Keratinocyte (primary cell): ENCODE data around the gene FSTL3. TPM values are rescaled to one million over a fixed set of nuclear protein-coding genes. Genes with fewer than 3 reads are reported as not detected.
A peak's percentile ranks its signal among the peaks of the same experiment; 100 is the strongest.

Experiments
- DNase-seq: peaks from one replicate; pipeline ENCODE4 v3.0.0-alpha.2; 2011; ENCODE audit warnings: low read depth, missing footprints, low spot score
- FAIRE-seq: peaks from 2 replicates; lab custom pipeline; 2011; peaks lifted over from hg19 to GRCh38; lab: Jason Lieb, UNC
- H2AFZ ChIP-seq: 2 replicates; pipeline ENCODE4 v1.6.0; 2012; ENCODE audit warnings: low read length, control low read depth, inconsistent platforms; ENCODE audit not compliant: control insufficient read depth
- H3K27ac ChIP-seq: 2 replicates; pipeline ENCODE4 v1.5.1; 2011; ENCODE audit warnings: low read length; ENCODE audit not compliant: control insufficient read depth, insufficient read depth
- H3K27me3 ChIP-seq: 3 replicates; pipeline ENCODE4 v1.6.0; 2011; ENCODE audit warnings: low read length; ENCODE audit not compliant: control insufficient read depth, insufficient read depth; ENCODE audit errors: extremely low read depth
- H3K36me3 ChIP-seq, 2 experiments: 2 replicates in 1 of 2; 3 replicates in 1 of 2; pipeline ENCODE4 v1.5.1; 2011; ENCODE audit warnings: low read length in 2 of 2, mild to moderate bottlenecking in 1 of 2; ENCODE audit not compliant: control insufficient read depth in 2 of 2, insufficient read depth in 2 of 2; ENCODE audit errors: extremely low read depth in 1 of 2
- H3K4me1 ChIP-seq: 3 replicates; pipeline ENCODE4 v1.5.1; 2011; ENCODE audit warnings: low read length; ENCODE audit not compliant: control insufficient read depth, insufficient read depth; ENCODE audit errors: extremely low read depth
- H3K4me2 ChIP-seq: 3 replicates; pipeline ENCODE4 v1.6.0; 2011; ENCODE audit warnings: low read depth, low read length; ENCODE audit not compliant: control insufficient read depth, insufficient read depth; ENCODE audit errors: extremely low read depth
- H3K4me3 ChIP-seq, 3 experiments: fragments of 200-600 bp in 1 of 3; sonication (generic) in 1 of 3; 2 replicates in 2 of 3; 3 replicates in 1 of 3; pipeline ENCODE4 v1.5.1; 2011 to 2016; ENCODE audit warnings: low read length in 3 of 3, mild to moderate bottlenecking in 3 of 3, control low read depth in 2 of 3, inconsistent platforms in 1 of 3, low read depth in 1 of 3, mixed read lengths in 1 of 3, mixed run types in 1 of 3, moderate library complexity in 1 of 3; ENCODE audit not compliant: control insufficient read depth in 2 of 3, insufficient read depth in 2 of 3; ENCODE audit errors: extremely low read depth in 1 of 3
- H3K79me2 ChIP-seq: 2 replicates; pipeline ENCODE4 v1.6.0; 2012; ENCODE audit warnings: low read length; ENCODE audit not compliant: control insufficient read depth, insufficient read depth
- H3K9ac ChIP-seq: 3 replicates; pipeline ENCODE4 v1.6.0; 2011; ENCODE audit warnings: low read length; ENCODE audit not compliant: control insufficient read depth, insufficient read depth; ENCODE audit errors: extremely low read depth
- H3K9me1 ChIP-seq: 3 replicates; pipeline ENCODE4 v1.6.0; 2011; ENCODE audit warnings: low read length; ENCODE audit not compliant: control insufficient read depth, insufficient read depth; ENCODE audit errors: extremely low read depth
- H3K9me3 ChIP-seq: 2 replicates; pipeline ENCODE4 v1.5.1; 2012; ENCODE audit warnings: low read depth, low read length; ENCODE audit not compliant: control insufficient read depth
- H4K20me1 ChIP-seq: 3 replicates; pipeline ENCODE4 v1.6.0; 2011; ENCODE audit warnings: low read length; ENCODE audit not compliant: control insufficient read depth, insufficient read depth; ENCODE audit errors: extremely low read depth
- EZH2 ChIP-seq: IDR thresholded peaks from one replicate; pipeline ENCODE4 v1.6.1; 2012; ENCODE audit warnings: inconsistent platforms, mild to moderate bottlenecking, low read length, moderate library complexity
- dilution Hi-C: fragments of 300-500 bp; cut with MboI; formaldehyde crosslinking; loops from one replicate; pipeline ENCODE4 v1.7.0; 2020; ENCODE audit warnings: low sequenced_read_pairs; ENCODE audit not compliant: extremely low pct_ligation_motif_present
- polyA plus RNA-seq, 5 experiments: library from polyadenylated mRNA; depleted of rRNA in 3 of 5; stranded (reverse) in 3 of 5; stranded (forward) in 1 of 5; unstranded in 1 of 5; fragments of >200 nt; gene quantifications; 1 replicate in 1 of 5; 2 replicates in 3 of 5; 3 replicates in 1 of 5; pipeline versions ENCODE4 v1.2.1 to v1.2.3, GENCODE V29; 2011 to 2012; ENCODE audit warnings: missing spikeins in 2 of 5, low read depth in 1 of 5, low replicate concordance in 1 of 5
- TF ChIP-seq, protein P1 (sequence below), 3 experiments: IDR thresholded peaks in 1 of 3; conservative IDR thresholded peaks in 1 of 3; optimal IDR thresholded peaks in 1 of 3; 2 replicates in 2 of 3; 3 replicates in 1 of 3; pipeline versions ENCODE3 to v1.5.1; 2011; ENCODE audit warnings: low read length in 3 of 3, mild to moderate bottlenecking in 3 of 3, moderate library complexity in 2 of 3, control low read depth in 1 of 3, inconsistent platforms in 1 of 3; ENCODE audit not compliant: insufficient read depth in 2 of 3; ENCODE audit errors: extremely low read depth in 1 of 3

FSTL3 gene
- polyA plus RNA-seq, 1 donor (not counting 4 experiments of a cell fraction or from before 2014, with no cell fraction given) = 54.4 TPM

DNA sequence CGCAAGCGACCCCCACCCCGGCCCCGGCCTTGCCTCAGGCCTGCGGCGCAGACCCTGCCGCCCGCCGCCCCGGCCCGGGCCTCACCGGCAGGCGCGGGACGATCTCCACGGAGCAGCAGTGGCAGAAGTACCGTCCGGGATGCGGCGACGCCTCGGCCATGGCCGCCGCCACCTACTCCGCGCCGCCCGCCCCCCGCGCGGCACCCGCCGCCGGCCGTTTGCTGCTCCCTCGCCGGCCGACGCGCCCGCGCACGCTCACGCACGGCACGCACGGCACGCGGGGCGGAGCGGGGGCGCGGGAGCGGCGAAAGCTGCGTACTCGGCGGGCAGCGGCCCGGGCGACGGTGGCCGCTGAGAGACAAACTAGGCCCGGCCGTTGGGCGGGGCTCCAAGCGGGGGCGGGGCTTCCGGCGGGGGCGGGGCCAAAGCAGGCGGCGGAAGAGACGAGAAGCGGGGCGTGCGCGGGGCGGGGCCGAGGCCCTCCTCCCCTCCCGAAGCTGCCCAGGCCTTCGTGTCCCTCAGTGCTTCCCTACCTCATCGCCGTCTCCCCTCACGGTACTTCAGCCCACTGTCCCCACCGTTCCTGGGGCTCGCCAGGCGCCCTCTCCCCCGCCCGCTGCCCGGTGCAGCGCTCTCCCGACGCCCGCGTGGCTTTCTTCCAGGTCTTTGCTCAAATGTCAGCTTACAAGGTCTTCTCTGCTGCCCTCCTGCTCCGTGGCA lies 13.1 kb upstream of the FSTL3 start, which contains the start of gene RNF126:
TSS of gene RNF126 (minus strand) at position 253 of the 720 bp plus-strand sequence. CDS start at position 160, 93 bp downstream.
- H2AFZ ChIP-seq = peak within 1 kb of the TSS; percentile 87
- no peaks in the 10 kb centered on the region for H3K9me3 ChIP-seq
- H3K4me1 ChIP-seq = peaks cover 48% of the 10 kb centered on the region
- no peaks in the 10 kb centered on the region for H3K27me3 ChIP-seq
- peak within 1 kb of the TSS; percentile 96 for H3K27ac ChIP-seq
- dilution Hi-C loops = no loop called here
- H3K9ac ChIP-seq = peak within 1 kb of the TSS; percentile 86
- H4K20me1 ChIP-seq = peaks cover 32% of the 10 kb centered on the region
- peaks cover 6% of the 10 kb centered on the region for H3K9me1 ChIP-seq
- FAIRE-seq = no peak
- H3K4me3 ChIP-seq = peak within 1 kb of the TSS; percentile 84 to 96 (median 85)
- peaks cover 3 to 8% of the 10 kb centered on the region in 2 experiments for H3K36me3 ChIP-seq
- DNase-seq = no peak
- peak within 1 kb of the TSS; percentile 99 for H3K4me2 ChIP-seq
- TF ChIP-seq, protein P1, sequence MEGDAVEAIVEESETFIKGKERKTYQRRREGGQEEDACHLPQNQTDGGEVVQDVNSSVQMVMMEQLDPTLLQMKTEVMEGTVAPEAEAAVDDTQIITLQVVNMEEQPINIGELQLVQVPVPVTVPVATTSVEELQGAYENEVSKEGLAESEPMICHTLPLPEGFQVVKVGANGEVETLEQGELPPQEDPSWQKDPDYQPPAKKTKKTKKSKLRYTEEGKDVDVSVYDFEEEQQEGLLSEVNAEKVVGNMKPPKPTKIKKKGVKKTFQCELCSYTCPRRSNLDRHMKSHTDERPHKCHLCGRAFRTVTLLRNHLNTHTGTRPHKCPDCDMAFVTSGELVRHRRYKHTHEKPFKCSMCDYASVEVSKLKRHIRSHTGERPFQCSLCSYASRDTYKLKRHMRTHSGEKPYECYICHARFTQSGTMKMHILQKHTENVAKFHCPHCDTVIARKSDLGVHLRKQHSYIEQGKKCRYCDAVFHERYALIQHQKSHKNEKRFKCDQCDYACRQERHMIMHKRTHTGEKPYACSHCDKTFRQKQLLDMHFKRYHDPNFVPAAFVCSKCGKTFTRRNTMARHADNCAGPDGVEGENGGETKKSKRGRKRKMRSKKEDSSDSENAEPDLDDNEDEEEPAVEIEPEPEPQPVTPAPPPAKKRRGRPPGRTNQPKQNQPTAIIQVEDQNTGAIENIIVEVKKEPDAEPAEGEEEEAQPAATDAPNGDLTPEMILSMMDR (optimal IDR thresholded peaks at IDR 0.05 in 1 of 3, IDR thresholded peaks at IDR 0.05 in 1 of 3, conservative IDR thresholded peaks at IDR 0.05 in 1 of 3; ENCODE audit: extremely low read depth in 1 of 3, insufficient read depth in 2 of 3, low read length in 3 of 3) = no peak
- TF ChIP-seq EZH2 = no peak
- peaks cover 49% of the 10 kb centered on the region for H3K79me2 ChIP-seq

DNA sequence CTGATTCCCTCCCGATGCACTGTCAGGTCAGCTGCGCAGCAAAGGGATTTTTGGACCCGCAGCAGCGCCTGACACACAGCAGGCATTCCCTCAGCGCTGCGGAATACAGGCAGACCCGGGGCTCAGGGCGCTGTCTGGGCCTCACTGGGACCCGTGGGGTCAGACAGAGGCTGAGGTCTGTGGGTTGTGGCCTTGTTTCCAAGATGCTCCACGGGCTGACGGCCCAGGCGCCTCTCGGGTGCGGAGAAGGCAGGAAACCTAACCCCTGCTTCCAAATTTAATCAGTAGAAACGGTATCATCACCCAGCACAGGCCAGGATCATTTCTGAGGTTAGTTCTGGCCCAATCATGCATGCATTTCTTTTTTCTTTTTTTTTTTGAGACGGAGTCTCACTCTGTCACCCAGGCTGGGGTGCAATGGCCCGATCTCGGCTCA lies 12.5 kb upstream of the FSTL3 start:
- H3K36me3 ChIP-seq = peaks cover under 1 to 2% of the 10 kb centered on the region in 2 experiments
- H3K27ac ChIP-seq = peak overlapping the region; percentile 69
- no peak for TF ChIP-seq EZH2
- TF ChIP-seq, protein P1 (optimal IDR thresholded peaks at IDR 0.05 in 1 of 3, IDR thresholded peaks at IDR 0.05 in 1 of 3, conservative IDR thresholded peaks at IDR 0.05 in 1 of 3; ENCODE audit: extremely low read depth in 1 of 3, insufficient read depth in 2 of 3, low read length in 3 of 3) = no peak
- H3K9ac ChIP-seq = peak overlapping the region; percentile 86
- peaks cover 27% of the 10 kb centered on the region for H4K20me1 ChIP-seq
- dilution Hi-C loops = no loop called here
- H3K9me3 ChIP-seq = no peaks in the 10 kb centered on the region
- DNase-seq (no peak), FAIRE-seq (no peak)
- H3K4me2 ChIP-seq = peak overlapping the region; percentile 82
- peaks cover 43% of the 10 kb centered on the region for H3K4me1 ChIP-seq
- H3K4me3 ChIP-seq = peak overlapping the region; percentile 46 to 70 (median 70)
- H3K27me3 ChIP-seq = no peaks in the 10 kb centered on the region
- peaks cover 2% of the 10 kb centered on the region for H3K9me1 ChIP-seq
- peak overlapping the region; percentile 87 for H2AFZ ChIP-seq
- H3K79me2 ChIP-seq = peaks cover 43% of the 10 kb centered on the region
